Activated gamma-delta T cell (primary cell): ENCODE data around the gene YTHDC2.

Experiments used
- DNase-seq: peaks from one replicate; lab custom pipeline; 2025; lab: John Stamatoyannopoulos, UW

YTHDC2 gene

DNA sequence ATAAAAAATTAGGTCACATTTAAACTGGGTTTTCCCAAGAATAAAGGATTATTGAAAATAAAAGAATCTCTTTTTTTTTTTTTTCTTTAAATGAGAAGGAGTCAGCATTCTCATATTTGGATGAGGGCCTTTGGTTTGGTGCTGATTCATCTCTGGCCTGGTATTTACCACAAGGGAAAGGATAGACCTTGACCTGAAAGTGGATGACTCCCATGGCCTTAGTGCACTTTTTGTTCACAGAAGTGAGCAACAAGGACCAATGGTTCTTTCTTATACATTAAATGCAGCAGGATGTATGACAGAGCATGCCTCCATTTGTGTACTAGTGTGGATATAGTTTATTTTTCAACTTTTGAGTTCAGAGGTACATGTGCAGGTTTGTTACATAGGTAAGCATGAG is 6.9 kb downstream of the YTHDC2 start:
- no peak for DNase-seq

GRCh38 chr5:113520899-113521298 is 7.4 kb downstream of the YTHDC2 start:
- DNase-seq: no peak

DNA sequence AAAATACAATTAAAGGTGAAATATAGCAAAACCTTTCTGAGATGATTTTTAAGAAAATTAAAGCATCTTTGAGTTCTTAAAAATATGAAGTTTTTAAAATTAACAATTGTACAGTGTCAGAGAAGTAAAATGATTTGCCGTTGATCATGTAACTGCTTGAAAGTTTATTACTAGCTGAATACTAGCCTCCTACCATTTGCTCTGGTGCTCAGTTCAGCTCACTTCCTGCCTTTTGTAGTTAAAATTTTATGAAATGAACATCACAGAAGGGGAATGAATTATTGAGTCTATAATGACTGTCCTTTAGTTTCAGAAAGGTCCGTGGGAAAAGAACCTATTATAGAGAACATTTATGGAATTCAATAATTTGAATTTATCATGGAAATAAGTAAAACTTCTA is 9.7 kb downstream of the YTHDC2 start:
- no peak for DNase-seq

- DNase-seq: no peak
Measured at GRCh38 chr5:113524927-113525326, 11.4 kb downstream of the YTHDC2 start.

GRCh38 chr5:113526421-113526820 is 12.9 kb downstream of the YTHDC2 start:
- no peak for DNase-seq

GRCh38 chr5:113527746-113528145 is 14.3 kb downstream of the YTHDC2 start:
- DNase-seq: no peak

- DNase-seq: no peak
Measured at GRCh38 chr5:113531481-113532159, 18.1 kb downstream of the YTHDC2 start.

DNA sequence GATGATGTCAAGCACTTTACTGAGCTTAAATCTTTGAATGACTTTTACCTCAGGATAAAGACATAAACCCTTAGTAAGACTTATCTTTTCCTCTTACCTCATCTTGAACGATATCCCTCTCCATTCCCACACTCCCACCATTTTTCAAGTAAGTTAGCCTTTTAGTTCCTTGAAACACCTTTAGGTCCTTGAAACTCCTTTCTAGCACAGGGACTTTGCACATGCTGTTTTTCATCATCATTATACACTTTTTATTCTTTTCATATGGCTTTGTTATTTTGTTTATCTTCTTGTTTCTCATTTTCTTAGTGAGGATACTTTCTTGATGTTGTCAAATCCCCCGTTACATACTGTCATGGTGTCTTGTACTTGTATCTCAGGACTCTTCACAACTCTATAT is 24.8 kb downstream of the YTHDC2 start:
- no peak for DNase-seq

GRCh38 chr5:113546703-113547183 is 33.2 kb downstream of the YTHDC2 start:
- DNase-seq: no peak

- DNase-seq: no peak
Measured at GRCh38 chr5:113548396-113548795, 34.9 kb downstream of the YTHDC2 start.

DNA sequence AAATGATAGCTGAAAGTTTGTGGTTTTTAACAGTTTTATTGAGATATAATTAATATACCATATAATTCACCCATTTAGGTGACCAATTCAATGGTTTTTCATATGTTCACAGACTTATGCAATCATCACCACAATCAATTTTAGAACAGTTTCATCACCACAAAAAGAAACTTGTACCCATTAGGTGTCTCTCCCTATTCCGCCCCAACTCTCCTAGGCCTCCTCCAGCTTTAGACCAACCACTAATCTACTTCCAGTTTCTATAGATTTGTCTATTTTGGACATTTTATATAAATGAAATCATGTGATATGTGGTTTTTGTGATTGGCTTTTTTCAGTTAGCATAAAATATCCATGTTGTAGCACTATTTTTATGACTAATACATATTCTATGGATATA is 38.6 kb downstream of the YTHDC2 start:
- DNase-seq: no peak

DNA sequence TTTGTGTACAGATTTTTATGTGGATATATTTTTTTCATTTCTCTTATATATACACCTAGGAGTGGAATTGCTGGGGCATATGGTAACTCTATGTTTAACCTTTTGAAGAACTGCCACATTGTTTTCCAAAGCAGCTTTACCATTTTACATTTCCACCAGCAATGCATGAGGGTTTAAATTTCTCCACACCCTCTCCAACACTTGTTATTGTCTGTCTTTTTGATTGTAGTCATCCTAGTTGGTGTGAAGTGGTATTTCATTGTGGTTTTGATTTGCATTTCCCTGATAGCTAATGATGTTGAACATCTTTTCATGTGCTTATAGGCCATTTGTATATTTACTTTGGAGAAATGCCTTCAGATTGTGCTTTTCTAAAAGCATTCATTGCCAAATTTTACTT is 39.1 kb downstream of the YTHDC2 start:
- no peak for DNase-seq

DNA sequence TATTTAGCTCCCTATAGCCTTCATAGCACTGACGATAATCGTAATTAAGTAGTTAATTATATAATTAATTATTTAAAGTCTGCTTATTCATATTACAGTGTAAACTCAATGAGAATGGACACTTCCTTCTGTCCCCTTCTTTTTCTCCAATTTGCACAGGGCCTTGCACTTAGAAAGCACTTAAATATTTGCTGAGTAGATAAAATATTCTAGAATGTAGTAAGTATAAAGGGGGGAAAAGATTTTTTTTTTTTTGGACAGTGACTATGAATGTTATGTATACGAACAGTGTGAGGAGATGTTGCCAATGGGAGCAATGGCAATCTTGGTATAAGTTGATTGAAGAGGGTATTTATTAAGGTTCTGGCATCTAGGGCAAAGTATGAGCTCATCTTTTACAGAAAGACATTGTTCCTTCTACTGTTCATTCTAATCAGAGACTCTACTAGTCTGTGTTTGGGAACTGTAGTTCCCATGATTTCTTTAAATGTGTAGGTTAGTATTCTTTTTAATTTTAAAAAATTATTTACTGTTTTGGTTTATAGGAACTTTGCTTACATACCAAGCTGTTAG is 49.4 kb downstream of the YTHDC2 start:
- no peak for DNase-seq

DNA sequence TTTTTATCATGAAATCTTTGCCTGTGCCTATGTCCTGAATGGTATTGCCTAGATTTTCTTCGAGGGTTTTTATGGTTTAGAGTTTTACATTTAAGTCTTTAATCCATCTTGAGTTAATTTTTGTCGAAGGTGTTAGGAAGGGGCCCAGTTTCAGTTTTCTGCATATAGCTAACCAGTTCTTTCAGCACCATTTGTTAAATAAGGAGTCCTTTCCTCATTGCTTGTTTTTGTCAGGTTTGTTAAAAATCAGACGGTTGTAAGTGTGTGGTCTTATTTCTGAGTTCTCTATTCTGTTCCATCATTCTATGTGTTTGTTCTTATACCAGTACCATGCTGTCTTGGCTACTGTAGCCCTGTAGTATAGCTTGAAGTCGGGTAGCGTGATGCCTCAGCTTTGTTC is 55.9 kb downstream of the YTHDC2 start:
- DNase-seq: no peak

GRCh38 chr5:113572716-113573115 is 59.2 kb downstream of the YTHDC2 start:
- DNase-seq: no peak

DNA sequence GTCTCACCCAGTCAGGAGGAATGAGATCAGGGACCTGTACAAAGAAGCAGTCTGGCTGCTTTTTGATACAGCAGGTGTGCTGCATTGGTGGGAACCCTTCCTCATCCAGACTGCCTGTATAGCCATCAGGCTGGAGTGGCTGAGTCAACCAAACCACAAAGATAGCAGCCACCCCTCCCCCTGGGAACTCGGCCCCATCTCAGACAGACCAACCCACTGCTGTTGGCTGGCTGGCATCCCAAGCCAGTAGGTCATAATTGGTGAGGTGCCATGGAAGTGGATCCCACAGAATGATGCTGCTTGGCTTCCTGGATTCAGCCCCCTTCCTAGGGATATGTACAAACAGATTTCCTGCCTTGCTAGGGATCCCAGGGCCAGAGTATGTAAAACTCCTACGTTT is 60.9 kb downstream of the YTHDC2 start:
- no peak for DNase-seq

- no peak for DNase-seq
Measured at GRCh38 chr5:113575074-113575473, 61.6 kb downstream of the YTHDC2 start.

DNA sequence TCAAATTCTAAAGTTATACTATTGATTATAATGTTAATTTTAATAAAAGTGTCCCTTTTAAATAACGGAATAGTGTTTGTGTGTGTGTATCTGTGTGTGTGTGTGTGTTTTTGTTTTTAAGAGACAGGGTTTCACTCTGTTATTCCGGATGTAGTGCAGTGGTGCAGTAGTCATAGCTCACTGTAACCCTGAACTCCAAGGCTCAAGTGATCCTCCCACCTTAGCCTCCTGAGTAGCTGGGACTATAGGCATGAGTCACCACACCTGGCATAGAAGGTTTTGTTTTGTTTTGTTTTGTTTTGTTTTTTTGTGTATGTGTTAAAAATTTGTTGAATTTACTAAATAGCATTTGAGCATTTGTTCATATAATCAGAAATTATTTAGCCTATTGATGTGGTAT is 64.6 kb downstream of the YTHDC2 start:
- DNase-seq: no peak

DNA sequence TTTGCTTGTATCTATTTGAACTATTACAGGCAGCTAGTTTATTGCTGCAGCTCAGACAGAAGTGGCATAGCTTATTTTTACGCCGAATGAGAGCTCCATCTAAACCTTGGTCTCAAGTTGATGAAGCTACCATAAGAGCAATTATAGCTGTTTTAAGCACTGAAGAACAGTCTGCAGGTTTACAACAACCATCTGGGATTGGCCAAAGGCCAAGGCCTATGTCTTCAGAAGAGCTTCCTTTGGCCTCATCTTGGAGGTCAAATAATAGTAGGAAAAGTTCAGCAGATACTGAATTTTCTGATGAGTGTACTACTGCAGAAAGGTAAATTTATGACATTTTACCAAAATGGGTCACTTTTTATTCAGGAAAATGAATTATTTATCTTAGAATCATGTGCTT is 67.9 kb downstream of the YTHDC2 start:
- no peak for DNase-seq

DNA sequence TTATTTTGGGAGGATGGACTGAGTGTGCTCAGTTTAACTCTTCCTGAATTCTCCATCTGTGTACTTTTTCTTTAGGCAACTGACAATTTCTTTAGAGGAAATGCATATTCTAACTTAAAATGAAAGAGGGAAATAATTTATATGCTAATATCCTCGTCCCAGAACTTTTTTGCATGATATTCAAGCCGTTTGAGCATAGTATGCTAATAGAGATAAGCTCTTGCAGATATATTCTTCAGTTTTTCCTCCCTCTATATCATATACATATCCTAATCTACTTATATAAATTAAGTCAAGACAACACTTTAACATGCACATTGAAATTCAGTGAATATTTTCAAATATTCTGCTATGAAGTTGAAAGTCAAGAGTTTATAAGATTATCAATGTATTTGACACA is 84.7 kb downstream of the YTHDC2 start:
- no peak for DNase-seq

DNA sequence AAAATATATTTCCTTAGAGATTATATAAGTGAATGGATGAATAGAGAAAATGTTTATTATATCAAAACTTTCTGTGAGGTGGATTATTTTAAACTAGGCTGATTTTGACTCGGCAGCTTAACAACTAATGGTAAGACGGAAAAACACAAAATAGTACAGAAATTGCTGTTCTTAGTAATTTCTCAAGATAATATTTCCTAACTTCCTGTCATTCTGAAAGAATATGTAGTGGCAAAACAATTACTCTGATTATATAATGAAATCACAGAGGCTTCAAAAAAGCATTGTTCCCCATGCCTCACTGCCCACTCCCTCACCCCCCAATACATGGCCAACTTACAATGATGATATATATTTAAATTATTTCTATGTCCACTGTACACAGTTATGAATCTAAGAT is 85.4 kb downstream of the YTHDC2 start:
- no peak for DNase-seq

- DNase-seq: no peak
Measured at GRCh38 chr5:113600255-113600905, 86.9 kb downstream of the YTHDC2 start.

- DNase-seq: no peak
Measured at GRCh38 chr5:113601423-113601822, 87.9 kb downstream of the YTHDC2 start.
